K562 (cell line): Measurements from ENCODE around the gene PDE4A. TPM values are rescaled to one million over a fixed set of nuclear protein-coding genes. Genes with fewer than 3 reads are reported as not detected.
A peak's percentile ranks its signal among the peaks of the same experiment; 100 is the strongest.

Experiments
- FOSL1 ChIP-seq: fragments of 200-800 bp; sonication (Bioruptor generic); conservative IDR thresholded peaks from 2 replicates; pipeline ENCODE4 v1.6.1; 2016; ENCODE audit warnings: missing genetic modification characterization, missing compliant biosample characterization
- HEY1 ChIP-seq: fragments of 250-450 bp; sonication (Bioruptor Pico); IDR thresholded peaks from 2 replicates; pipeline ENCODE4 v1.5.0; 2020; ENCODE audit warnings: mild to moderate bottlenecking, moderate library complexity, borderline replicate concordance
- HLTF ChIP-seq: fragments of 450-650 bp; IDR thresholded peaks from 2 replicates; pipeline ENCODE4 v1.6.1; 2016
- HNRNPK ChIP-seq: fragments of 200-400 bp; formaldehyde crosslinking; IDR thresholded peaks from one replicate; pipeline ENCODE4 v1.6.1; 2018; ENCODE audit warnings: mild to moderate bottlenecking, low read depth, low read length; ENCODE audit not compliant: poor library complexity, severe bottlenecking
- MAFF ChIP-seq: IDR thresholded peaks from 2 replicates; pipeline ENCODE4 v1.6.1; 2012; ENCODE audit warnings: low read length, improper control_type of control experiment
- NFE2 ChIP-seq: IDR thresholded peaks from 2 replicates; pipeline ENCODE4 v1.6.1; 2014; ENCODE audit warnings: antibody characterized with exemption, low read depth
- SPI1 ChIP-seq: IDR thresholded peaks from 2 replicates; pipeline ENCODE4 v1.6.1; 2011; ENCODE audit warnings: low read depth, low read length, control low read depth, borderline replicate concordance
- SREBF1 ChIP-seq: fragments of 150-350 bp; IDR thresholded peaks from 2 replicates; pipeline ENCODE4 v1.6.1; 2014; ENCODE audit warnings: antibody characterized with exemption, low read depth, low read length, borderline replicate concordance
- XRCC5 ChIP-seq: fragments of 200-400 bp; formaldehyde crosslinking; IDR thresholded peaks from 2 replicates; pipeline ENCODE4 v1.6.1; 2017; ENCODE audit warnings: low read depth, mild to moderate bottlenecking, low read length
- ZNF140 ChIP-seq: fragments of 250-450 bp; sonication (Bioruptor Pico); IDR thresholded peaks from 2 replicates; pipeline ENCODE4 v1.8.0; 2021; ENCODE audit warnings: moderate library complexity, mild to moderate bottlenecking, inconsistent platforms
- ZNF507 ChIP-seq: conservative IDR thresholded peaks from 2 replicates; pipeline ENCODE4 v1.6.1; 2017; ENCODE audit warnings: missing genetic modification characterization, missing compliant biosample characterization
- polyA plus RNA-seq, 8 experiments: library from polyadenylated mRNA; depleted of rRNA in 4 of 8; stranded (reverse) in 5 of 8; unstranded in 3 of 8; fragments of >200 nt; fragmentation: Nextera tagmentation in 2 of 8; fragmentation: Illumina TruSeq in 1 of 8; extraction: Ambion mirVana in 2 of 8; extraction: Trizol in 1 of 8; gene quantifications; 2 replicates each; pipeline versions ENCODE4 v1.2.1 to v1.2.3, GENCODE V29; 2011 to 2014; ENCODE audit warnings: inconsistent platforms in 1 of 8, missing spikeins in 1 of 8
- total RNA-seq, 7 experiments: library from RNA; depleted of rRNA in 6 of 7; stranded (reverse); fragments of >200 nt in 6 of 7; fragmentation: Illumina TruSeq in 2 of 7; extraction: Trizol in 2 of 7; gene quantifications; 2 replicates each; pipeline versions ENCODE4 v1.2.1 to v1.2.3, GENCODE V29; 2011 to 2021; ENCODE audit warnings: low replicate concordance in 1 of 7
- TF ChIP-seq, protein P1 (sequence below): IDR thresholded peaks from 3 replicates; pipeline ENCODE4 v1.6.1; 2011; ENCODE audit warnings: borderline replicate concordance, mild to moderate bottlenecking, moderate library complexity; ENCODE audit not compliant: insufficient read length; ENCODE audit errors: extremely low read depth
- TF ChIP-seq, protein P2 (sequence below): fragments of 250-450 bp; sonication (Bioruptor Pico); IDR thresholded peaks from 2 replicates; pipeline ENCODE4 v1.5.0; 2022; ENCODE audit warnings: mild to moderate bottlenecking
- TF ChIP-seq, protein P3 (sequence below), 2 experiments: fragments of 200-800 bp in 1 of 2; sonication (Bioruptor generic) in 1 of 2; sonication (generic) in 1 of 2; formaldehyde crosslinking in 1 of 2; IDR thresholded peaks in 1 of 2; conservative IDR thresholded peaks in 1 of 2; 2 replicates each; pipeline versions ENCODE4 v1.5.0 to v1.6.1; 2016 to 2020; ENCODE audit warnings: missing compliant biosample characterization in 1 of 2, missing genetic modification characterization in 1 of 2, missing genetic modification reagents in 1 of 2
- TF ChIP-seq, protein P4 (sequence below): sonication (generic); formaldehyde crosslinking; IDR thresholded peaks from 2 replicates; pipeline ENCODE4 v1.4.0; 2020; ENCODE audit warnings: mild to moderate bottlenecking, missing genetic modification reagents
- TF ChIP-seq, protein P5 (sequence below): sonication (generic); formaldehyde crosslinking; IDR thresholded peaks from 2 replicates; pipeline ENCODE4 v1.8.0; 2022; ENCODE audit warnings: mild to moderate bottlenecking, missing genetic modification reagents

PDE4A gene
- total and polyA plus RNA-seq, 9 of the 15 experiments (the other 6 are each of a cell fraction or from before 2014, with no cell fraction given), result 0.66 to 26.9 (median 4.6) TPM

DNA sequence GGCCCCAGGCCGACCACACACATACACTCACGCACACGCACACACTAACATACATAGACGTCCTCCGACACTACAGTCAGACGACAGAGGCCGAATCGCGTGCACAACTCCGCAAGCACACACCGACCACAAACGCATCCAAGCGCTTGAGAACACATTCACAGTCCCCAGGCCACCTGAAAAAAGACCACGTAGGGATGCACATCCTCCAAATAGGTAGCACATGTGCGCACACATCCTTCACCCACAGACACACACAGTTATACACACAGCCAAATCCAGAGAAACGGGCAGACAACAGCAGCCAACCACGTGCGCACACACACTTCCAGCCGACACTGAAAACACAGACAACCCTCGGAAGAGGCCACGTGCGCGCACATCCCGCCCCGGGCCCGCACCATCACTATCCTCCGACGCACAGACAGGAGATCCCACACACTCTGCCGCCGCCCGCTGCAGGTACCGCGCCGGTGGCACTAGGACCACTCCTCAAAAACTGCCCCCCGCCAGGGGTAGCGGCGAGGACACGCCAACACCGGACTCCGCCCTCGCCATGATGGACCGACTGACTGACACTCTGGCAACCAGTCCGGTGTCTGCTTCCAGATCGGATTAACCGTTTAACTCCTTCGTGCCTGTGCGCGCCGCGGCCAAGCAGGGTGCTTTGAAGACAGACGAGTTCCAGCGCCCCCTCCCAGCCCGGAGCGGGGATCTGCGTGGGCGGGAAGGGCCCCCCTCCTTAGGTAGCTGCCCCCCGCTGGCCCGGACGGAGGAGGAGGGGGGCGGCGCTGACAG lies 493 bp upstream of the PDE4A start (continued):
- TF ChIP-seq, protein P1, sequence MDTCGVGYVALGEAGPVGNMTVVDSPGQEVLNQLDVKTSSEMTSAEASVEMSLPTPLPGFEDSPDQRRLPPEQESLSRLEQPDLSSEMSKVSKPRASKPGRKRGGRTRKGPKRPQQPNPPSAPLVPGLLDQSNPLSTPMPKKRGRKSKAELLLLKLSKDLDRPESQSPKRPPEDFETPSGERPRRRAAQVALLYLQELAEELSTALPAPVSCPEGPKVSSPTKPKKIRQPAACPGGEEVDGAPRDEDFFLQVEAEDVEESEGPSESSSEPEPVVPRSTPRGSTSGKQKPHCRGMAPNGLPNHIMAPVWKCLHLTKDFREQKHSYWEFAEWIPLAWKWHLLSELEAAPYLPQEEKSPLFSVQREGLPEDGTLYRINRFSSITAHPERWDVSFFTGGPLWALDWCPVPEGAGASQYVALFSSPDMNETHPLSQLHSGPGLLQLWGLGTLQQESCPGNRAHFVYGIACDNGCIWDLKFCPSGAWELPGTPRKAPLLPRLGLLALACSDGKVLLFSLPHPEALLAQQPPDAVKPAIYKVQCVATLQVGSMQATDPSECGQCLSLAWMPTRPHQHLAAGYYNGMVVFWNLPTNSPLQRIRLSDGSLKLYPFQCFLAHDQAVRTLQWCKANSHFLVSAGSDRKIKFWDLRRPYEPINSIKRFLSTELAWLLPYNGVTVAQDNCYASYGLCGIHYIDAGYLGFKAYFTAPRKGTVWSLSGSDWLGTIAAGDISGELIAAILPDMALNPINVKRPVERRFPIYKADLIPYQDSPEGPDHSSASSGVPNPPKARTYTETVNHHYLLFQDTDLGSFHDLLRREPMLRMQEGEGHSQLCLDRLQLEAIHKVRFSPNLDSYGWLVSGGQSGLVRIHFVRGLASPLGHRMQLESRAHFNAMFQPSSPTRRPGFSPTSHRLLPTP, result no peak
- TF ChIP-seq, protein P2, sequence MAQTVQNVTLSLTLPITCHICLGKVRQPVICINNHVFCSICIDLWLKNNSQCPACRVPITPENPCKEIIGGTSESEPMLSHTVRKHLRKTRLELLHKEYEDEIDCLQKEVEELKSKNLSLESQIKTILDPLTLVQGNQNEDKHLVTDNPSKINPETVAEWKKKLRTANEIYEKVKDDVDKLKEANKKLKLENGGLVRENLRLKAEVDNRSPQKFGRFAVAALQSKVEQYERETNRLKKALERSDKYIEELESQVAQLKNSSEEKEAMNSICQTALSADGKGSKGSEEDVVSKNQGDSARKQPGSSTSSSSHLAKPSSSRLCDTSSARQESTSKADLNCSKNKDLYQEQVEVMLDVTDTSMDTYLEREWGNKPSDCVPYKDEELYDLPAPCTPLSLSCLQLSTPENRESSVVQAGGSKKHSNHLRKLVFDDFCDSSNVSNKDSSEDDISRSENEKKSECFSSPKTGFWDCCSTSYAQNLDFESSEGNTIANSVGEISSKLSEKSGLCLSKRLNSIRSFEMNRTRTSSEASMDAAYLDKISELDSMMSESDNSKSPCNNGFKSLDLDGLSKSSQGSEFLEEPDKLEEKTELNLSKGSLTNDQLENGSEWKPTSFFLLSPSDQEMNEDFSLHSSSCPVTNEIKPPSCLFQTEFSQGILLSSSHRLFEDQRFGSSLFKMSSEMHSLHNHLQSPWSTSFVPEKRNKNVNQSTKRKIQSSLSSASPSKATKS (CRISPR knock-in tag), result no peak
- TF ChIP-seq SREBF1 (no peak), SPI1 (no peak), XRCC5 (peak; percentile 87; the same call in 1 of the 2 replicates), HLTF (peak; percentile 91), HNRNPK (no peak), FOSL1 (tag) (0 out of 2 replicates have a peak, but pooled peaks have one; percentile 7), NFE2 (no peak), MAFF (no peak), ZNF140 (CRISPR knock-in tag) (no peak), HEY1 (CRISPR knock-in tag) (no peak), ZNF507 (tag) (no peak)
- TF ChIP-seq, protein P3, sequence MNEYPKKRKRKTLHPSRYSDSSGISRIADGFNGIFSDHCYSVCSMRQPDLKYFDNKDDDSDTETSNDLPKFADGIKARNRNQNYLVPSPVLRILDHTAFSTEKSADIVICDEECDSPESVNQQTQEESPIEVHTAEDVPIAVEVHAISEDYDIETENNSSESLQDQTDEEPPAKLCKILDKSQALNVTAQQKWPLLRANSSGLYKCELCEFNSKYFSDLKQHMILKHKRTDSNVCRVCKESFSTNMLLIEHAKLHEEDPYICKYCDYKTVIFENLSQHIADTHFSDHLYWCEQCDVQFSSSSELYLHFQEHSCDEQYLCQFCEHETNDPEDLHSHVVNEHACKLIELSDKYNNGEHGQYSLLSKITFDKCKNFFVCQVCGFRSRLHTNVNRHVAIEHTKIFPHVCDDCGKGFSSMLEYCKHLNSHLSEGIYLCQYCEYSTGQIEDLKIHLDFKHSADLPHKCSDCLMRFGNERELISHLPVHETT (CRISPR knock-in tag; conservative IDR thresholded peaks at IDR 0.05 in 1 of 2, IDR thresholded peaks at IDR 0.05 in 1 of 2), result no peak
- TF ChIP-seq, protein P4, sequence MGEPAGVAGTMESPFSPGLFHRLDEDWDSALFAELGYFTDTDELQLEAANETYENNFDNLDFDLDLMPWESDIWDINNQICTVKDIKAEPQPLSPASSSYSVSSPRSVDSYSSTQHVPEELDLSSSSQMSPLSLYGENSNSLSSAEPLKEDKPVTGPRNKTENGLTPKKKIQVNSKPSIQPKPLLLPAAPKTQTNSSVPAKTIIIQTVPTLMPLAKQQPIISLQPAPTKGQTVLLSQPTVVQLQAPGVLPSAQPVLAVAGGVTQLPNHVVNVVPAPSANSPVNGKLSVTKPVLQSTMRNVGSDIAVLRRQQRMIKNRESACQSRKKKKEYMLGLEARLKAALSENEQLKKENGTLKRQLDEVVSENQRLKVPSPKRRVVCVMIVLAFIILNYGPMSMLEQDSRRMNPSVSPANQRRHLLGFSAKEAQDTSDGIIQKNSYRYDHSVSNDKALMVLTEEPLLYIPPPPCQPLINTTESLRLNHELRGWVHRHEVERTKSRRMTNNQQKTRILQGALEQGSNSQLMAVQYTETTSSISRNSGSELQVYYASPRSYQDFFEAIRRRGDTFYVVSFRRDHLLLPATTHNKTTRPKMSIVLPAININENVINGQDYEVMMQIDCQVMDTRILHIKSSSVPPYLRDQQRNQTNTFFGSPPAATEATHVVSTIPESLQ (CRISPR knock-in tag), result peak; percentile 57; the same call in 1 of the 2 replicates
- TF ChIP-seq, protein P5, sequence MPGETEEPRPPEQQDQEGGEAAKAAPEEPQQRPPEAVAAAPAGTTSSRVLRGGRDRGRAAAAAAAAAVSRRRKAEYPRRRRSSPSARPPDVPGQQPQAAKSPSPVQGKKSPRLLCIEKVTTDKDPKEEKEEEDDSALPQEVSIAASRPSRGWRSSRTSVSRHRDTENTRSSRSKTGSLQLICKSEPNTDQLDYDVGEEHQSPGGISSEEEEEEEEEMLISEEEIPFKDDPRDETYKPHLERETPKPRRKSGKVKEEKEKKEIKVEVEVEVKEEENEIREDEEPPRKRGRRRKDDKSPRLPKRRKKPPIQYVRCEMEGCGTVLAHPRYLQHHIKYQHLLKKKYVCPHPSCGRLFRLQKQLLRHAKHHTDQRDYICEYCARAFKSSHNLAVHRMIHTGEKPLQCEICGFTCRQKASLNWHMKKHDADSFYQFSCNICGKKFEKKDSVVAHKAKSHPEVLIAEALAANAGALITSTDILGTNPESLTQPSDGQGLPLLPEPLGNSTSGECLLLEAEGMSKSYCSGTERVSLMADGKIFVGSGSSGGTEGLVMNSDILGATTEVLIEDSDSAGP (CRISPR knock-in tag), result no peak
